HCT116 (cell line): ENCODE data around the gene YAP1. TPM values are rescaled to one million over a fixed set of nuclear protein-coding genes. Genes with fewer than 3 reads are reported as not detected.

Experiments
- ATAC-seq: fragments of 200-7000 bp; cut with Tn5 transposase; 2 replicates; pipeline ENCODE4 v1.9.1; 2020; ENCODE audit warnings: mild to moderate bottlenecking, moderate library complexity
- BruUV-seq: library from RNA; stranded (reverse); fragments of 400-500 nt; replicated peaks from 2 replicates; lab custom pipeline; 2021; lab: Mats Ljungman, UMichigan
- CTCF ChIA-PET: fragments of 300-600 bp; sonication (Branson Sonifier 250); formaldehyde crosslinking; loops from one replicate; lab custom pipeline; 2021; ENCODE audit warnings: antibody characterized with exemption; lab: Charles Lee
- POLR2A ChIA-PET: fragments of 300-600, 350-600 bp; sonication (Branson Sonifier 250); formaldehyde crosslinking; loops from one replicate; lab custom pipeline; 2021; ENCODE audit warnings: antibody characterized with exemption; lab: Charles Lee
- RAD21 ChIA-PET, 2 experiments: fragments of 300-600 bp; sonication (Branson Sonifier 250); formaldehyde crosslinking; loops; one replicate each; lab custom pipeline; 2023; ENCODE audit warnings: low total read pairs in 2 of 2; ENCODE audit not compliant: uncharacterized antibody in 2 of 2, unreplicated experiment in 2 of 2, low non-redundant PET in 1 of 2; lab: Charles Lee
- DNase-seq: peaks from one replicate; pipeline ENCODE4 v3.0.0-alpha.2; 2010; ENCODE audit warnings: low read depth, low spot score
- H2AFZ ChIP-seq: fragments of 200-600 bp; shearing (Covaris generic), sonication (generic); 2 replicates; pipeline ENCODE4 v1.6.1; 2017; ENCODE audit warnings: low read depth, mixed run types, mixed read lengths, antibody characterized with exemption, low read length; ENCODE audit not compliant: poor library complexity, severe bottlenecking
- H3K27ac ChIP-seq: 2 replicates; pipeline ENCODE4 v1.5.1; 2012; ENCODE audit warnings: low read depth, low read length
- H3K27me3 ChIP-seq: fragments of 200-600 bp; sonication (generic); 2 replicates; pipeline ENCODE4 v1.6.1; 2016; ENCODE audit warnings: mixed run types, low read length, mixed read lengths; ENCODE audit not compliant: insufficient read depth
- H3K36me3 ChIP-seq, 2 experiments: fragments of 200-500 bp in 1 of 2; fragments of 200-600 bp in 1 of 2; sonication (Bioruptor generic) in 1 of 2; sonication (generic) in 1 of 2; 2 replicates each; pipeline versions ENCODE4 v1.5.1 to v1.6.1; 2014 to 2016; ENCODE audit warnings: low read length in 2 of 2, inconsistent platforms in 1 of 2, mixed read lengths in 1 of 2, mixed run types in 1 of 2; ENCODE audit not compliant: insufficient read depth in 2 of 2, control insufficient read depth in 1 of 2
- H3K4me1 ChIP-seq, 2 experiments: fragments of 200-600 bp in 1 of 2; sonication (generic) in 1 of 2; 2 replicates each; pipeline versions ENCODE4 v1.5.1 to v1.6.1; 2012 to 2017; ENCODE audit warnings: low read length in 2 of 2, inconsistent platforms in 1 of 2, mild to moderate bottlenecking in 1 of 2, mixed read lengths in 1 of 2, mixed run types in 1 of 2, moderate library complexity in 1 of 2; ENCODE audit not compliant: insufficient read depth in 2 of 2, control insufficient read depth in 1 of 2
- H3K4me2 ChIP-seq: fragments of 200-600 bp; sonication (generic); 2 replicates; pipeline ENCODE4 v1.6.1; 2017; ENCODE audit warnings: mixed run types, low read length, mixed read lengths
- H3K4me3 ChIP-seq, 2 experiments: fragments of 200-600 bp in 1 of 2; sonication (generic) in 1 of 2; replicated peaks in 1 of 2; 2 replicates each; pipeline ENCODE4 v1.5.1; 2011 to 2016; ENCODE audit warnings: low read length in 2 of 2, control low read depth in 1 of 2, low read depth in 1 of 2, mild to moderate bottlenecking in 1 of 2, mixed read lengths in 1 of 2, mixed run types in 1 of 2
- H3K79me2 ChIP-seq: fragments of 200-600 bp; sonication (generic); 2 replicates; pipeline ENCODE4 v1.6.1; 2017; ENCODE audit warnings: mild to moderate bottlenecking, mixed run types, low read length, moderate library complexity, mixed read lengths; ENCODE audit not compliant: insufficient read depth
- H3K9ac ChIP-seq: fragments of 200-600 bp; sonication (generic); 2 replicates; pipeline ENCODE4 v1.6.1; 2016; ENCODE audit warnings: low read length, mixed read lengths
- H3K9me2 ChIP-seq: fragments of 200-600 bp; sonication (generic), shearing (Covaris generic); 2 replicates; pipeline ENCODE4 v1.6.1; 2017; ENCODE audit warnings: mixed run types, mild to moderate bottlenecking, moderate library complexity; ENCODE audit not compliant: insufficient read depth
- H3K9me3 ChIP-seq, 2 experiments: fragments of 200-500 bp in 1 of 2; fragments of 200-600 bp in 1 of 2; sonication (Bioruptor generic) in 1 of 2; sonication (generic) in 1 of 2; 2 replicates each; pipeline ENCODE4 v1.6.1; 2014 to 2017; ENCODE audit warnings: low read length in 2 of 2, mixed read lengths in 2 of 2, inconsistent platforms in 1 of 2, low read depth in 1 of 2, mild to moderate bottlenecking in 1 of 2, mixed run types in 1 of 2, moderate library complexity in 1 of 2; ENCODE audit not compliant: control insufficient read depth in 1 of 2, insufficient read depth in 1 of 2
- H4K20me1 ChIP-seq: fragments of 200-600 bp; sonication (generic), shearing (Covaris generic); 2 replicates; pipeline ENCODE4 v1.6.1; 2017; ENCODE audit warnings: mixed run types, mild to moderate bottlenecking, moderate library complexity; ENCODE audit not compliant: insufficient read depth
- ATF3 ChIP-seq: IDR thresholded peaks from 2 replicates; pipeline ENCODE4 v1.6.1; 2012
- CBX3 ChIP-seq: IDR thresholded peaks from 2 replicates; pipeline ENCODE4 v1.6.1; 2012; ENCODE audit warnings: low read depth
- CEBPB ChIP-seq: IDR thresholded peaks from 2 replicates; pipeline ENCODE4 v1.6.1; 2012; ENCODE audit warnings: low read depth
- CTCF ChIP-seq, 3 experiments: fragments of 200-600 bp in 1 of 3; sonication (generic) in 1 of 3; IDR thresholded peaks in 2 of 3; conservative IDR thresholded peaks in 1 of 3; 2 replicates each; pipeline ENCODE4 v1.5.1; 2012 to 2017; ENCODE audit warnings: low read depth in 2 of 3, low read length in 2 of 3, antibody characterized with exemption in 1 of 3, borderline replicate concordance in 1 of 3, control low read depth in 1 of 3, mild to moderate bottlenecking in 1 of 3, mixed read lengths in 1 of 3, mixed run types in 1 of 3, moderate library complexity in 1 of 3; ENCODE audit not compliant: insufficient read depth in 1 of 3
- EGR1 ChIP-seq: IDR thresholded peaks from 2 replicates; pipeline ENCODE4 v1.6.1; 2012; ENCODE audit warnings: low read depth
- ELF1 ChIP-seq: IDR thresholded peaks from 2 replicates; pipeline ENCODE4 v1.6.1; 2012; ENCODE audit warnings: low read depth, borderline replicate concordance
- EZH2 ChIP-seq: fragments of 200-600 bp; sonication (generic); IDR thresholded peaks from 2 replicates; pipeline ENCODE4 v1.6.1; 2017; ENCODE audit warnings: antibody characterized with exemption, mixed run types
- EZH2phosphoT487 ChIP-seq: fragments of 200-600 bp; IDR thresholded peaks from 2 replicates; pipeline ENCODE4 v1.6.1; 2018; ENCODE audit warnings: antibody characterized with exemption, borderline replicate concordance
- JUND ChIP-seq: IDR thresholded peaks from 2 replicates; pipeline ENCODE4 v1.6.1; 2012
- POLR2AphosphoS5 ChIP-seq: IDR thresholded peaks from 2 replicates; pipeline ENCODE4 v1.6.1; 2011; ENCODE audit warnings: mild to moderate bottlenecking, low read depth, low read length, moderate library complexity
- REST ChIP-seq: IDR thresholded peaks from 2 replicates; pipeline ENCODE4 v1.6.1; 2012; ENCODE audit warnings: low read depth
- SP1 ChIP-seq: IDR thresholded peaks from 2 replicates; pipeline ENCODE4 v1.6.1; 2012; ENCODE audit warnings: low read depth
- TCF7L2 ChIP-seq: IDR thresholded peaks from 2 replicates; pipeline ENCODE4 v1.7.0; 2011; ENCODE audit warnings: borderline replicate concordance, inconsistent platforms; ENCODE audit not compliant: insufficient read depth, insufficient read length; ENCODE audit errors: extremely low read depth
- ZFX ChIP-seq: fragments of 450-650 bp; IDR thresholded peaks from 2 replicates; pipeline ENCODE4 v1.6.1; 2017
- ZNF274 ChIP-seq: fragments of 200-500 bp; sonication (Bioruptor generic); IDR thresholded peaks from 2 replicates; pipeline ENCODE4 v1.6.1; 2014; ENCODE audit warnings: mild to moderate bottlenecking, low read depth, low read length, inconsistent platforms
- intact Hi-C: fragments of 100-400 bp; cut with micrococcal nuclease; formaldehyde crosslinking; loops from 2 replicates; pipeline ENCODE4 v1.10.0; 2022
- total RNA-seq: library from RNA; stranded (reverse); gene quantifications from one replicate; pipeline ENCODE4 v1.2.1, GENCODE V29; 2021; ENCODE audit not compliant: unreplicated experiment
- TF ChIP-seq, protein P1 (sequence below): IDR thresholded peaks from 2 replicates; pipeline ENCODE4 v1.6.1; 2011; ENCODE audit warnings: mild to moderate bottlenecking, low read length, moderate library complexity; ENCODE audit not compliant: insufficient replicate concordance; ENCODE audit errors: extremely low read depth

Gene YAP1
- total RNA-seq, 1 experiment from 2014 or later: 88.6 TPM

- H4K20me1 ChIP-seq: no peaks in the 10 kb centered on the region
- peaks cover 0 to 5% of the 10 kb centered on the region in 2 experiments; a peak in 2 of 4 replicates for H3K36me3 ChIP-seq
- no peak overlapping the region for H3K4me3 ChIP-seq
- H3K79me2 ChIP-seq: peaks cover 72% of the 10 kb centered on the region
- BruUV-seq: no TSS peak
- H3K9me2 ChIP-seq: no peaks in the 10 kb centered on the region
- H3K4me1 ChIP-seq: peaks cover 2 to 6% of the 10 kb centered on the region in 2 experiments
- TF ChIP-seq, protein P1, sequence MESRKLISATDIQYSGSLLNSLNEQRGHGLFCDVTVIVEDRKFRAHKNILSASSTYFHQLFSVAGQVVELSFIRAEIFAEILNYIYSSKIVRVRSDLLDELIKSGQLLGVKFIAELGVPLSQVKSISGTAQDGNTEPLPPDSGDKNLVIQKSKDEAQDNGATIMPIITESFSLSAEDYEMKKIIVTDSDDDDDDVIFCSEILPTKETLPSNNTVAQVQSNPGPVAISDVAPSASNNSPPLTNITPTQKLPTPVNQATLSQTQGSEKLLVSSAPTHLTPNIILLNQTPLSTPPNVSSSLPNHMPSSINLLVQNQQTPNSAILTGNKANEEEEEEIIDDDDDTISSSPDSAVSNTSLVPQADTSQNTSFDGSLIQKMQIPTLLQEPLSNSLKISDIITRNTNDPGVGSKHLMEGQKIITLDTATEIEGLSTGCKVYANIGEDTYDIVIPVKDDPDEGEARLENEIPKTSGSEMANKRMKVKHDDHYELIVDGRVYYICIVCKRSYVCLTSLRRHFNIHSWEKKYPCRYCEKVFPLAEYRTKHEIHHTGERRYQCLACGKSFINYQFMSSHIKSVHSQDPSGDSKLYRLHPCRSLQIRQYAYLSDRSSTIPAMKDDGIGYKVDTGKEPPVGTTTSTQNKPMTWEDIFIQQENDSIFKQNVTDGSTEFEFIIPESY: no peak
- TF ChIP-seq EGR1 (no peak), ATF3 (no peak), REST (no peak), CTCF (IDR thresholded peaks at IDR 0.05 in 2 of 3, conservative IDR thresholded peaks at IDR 0.05 in 1 of 3; ENCODE audit: borderline replicate concordance in 1 of 3, insufficient read depth in 1 of 3, low read depth in 2 of 3, low read length in 2 of 3) (no peak), JUND (no peak), TCF7L2 (no peak), EZH2 (no peak), SP1 (no peak), ZNF274 (no peak), ZFX (no peak), ELF1 (no peak), POLR2AphosphoS5 (no peak), CEBPB (no peak), CBX3 (no peak), EZH2phosphoT487 (no peak)
- peak; percentile 30; the same call in 1 of the 2 replicates for ATAC-seq
- intact Hi-C loops: no loop called here
- no peak overlapping the region for H3K27ac ChIP-seq
- no peaks in the 10 kb centered on the region for H3K9me3 ChIP-seq
- DNase-seq: no peak
- no peaks in the 10 kb centered on the region for H3K27me3 ChIP-seq
- RAD21 ChIA-PET: no interaction called here
- H3K9ac ChIP-seq: no peak overlapping the region
- POLR2A ChIA-PET: no interaction called here
- CTCF ChIA-PET: no interaction called here
- no peak overlapping the region for H2AFZ ChIP-seq
- H3K4me2 ChIP-seq: no peak overlapping the region
Observed at GRCh38 chr11:102184269-102184987, 74.2 kb downstream of the YAP1 start.
